Gastroesophageal sphincter (tissue), 4 donors: ENCODE measurements around the gene SEMA4D. TPM values are rescaled to one million over a fixed set of nuclear protein-coding genes. Genes with fewer than 3 reads are reported as not detected.
"Not testable (repeated sequence)": the region's sequence is repeated elsewhere in the genome, so short reads cannot be mapped to it uniquely, and the experiment has no call there.

Experiments
- ATAC-seq: fragments of 150-250 bp; one replicate; pipeline ENCODE4 v1.9.1; 2016; ENCODE audit warnings: mild to moderate bottlenecking, moderate library complexity
- H3K27ac ChIP-seq, 4 donors: fragments of 200-600 bp; sonication (generic) in 3 of 4; 1 replicate in 3 of 4; 2 replicates in 1 of 4; pipeline ENCODE4 v1.5.1; 2016 to 2019
- H3K27me3 ChIP-seq: fragments of 200-600 bp; sonication (generic); one replicate; pipeline ENCODE4 v1.5.1; 2019
- H3K36me3 ChIP-seq, 2 donors: fragments of 200-600 bp; sonication (generic); one replicate each; pipeline ENCODE4 v1.5.1; 2019; ENCODE audit warnings: control low read depth in 1 of 2
- H3K4me1 ChIP-seq, 3 donors: fragments of 200-600 bp; sonication (generic); 1 replicate in 2 of 3; 2 replicates in 1 of 3; pipeline ENCODE4 v1.5.1; 2016 to 2019; ENCODE audit warnings: control low read depth in 2 of 3
- H3K4me3 ChIP-seq, 2 donors: fragments of 200-600 bp; sonication (generic); one replicate each; pipeline ENCODE4 v1.5.1; 2019; ENCODE audit warnings: mild to moderate bottlenecking in 1 of 2, moderate library complexity in 1 of 2
- H3K9me3 ChIP-seq, 3 donors: fragments of 200-600 bp; sonication (generic); one replicate each; pipeline ENCODE4 v1.5.1; 2017 to 2019; ENCODE audit warnings: control low read depth in 2 of 3
- EP300 ChIP-seq: sonication (generic); formaldehyde crosslinking; IDR thresholded peaks from one replicate; pipeline ENCODE4 v1.6.1; 2017; ENCODE audit warnings: antibody characterized with exemption, mild to moderate bottlenecking
- POLR2A ChIP-seq, 2 donors: fragments of 450-650 bp; IDR thresholded peaks; one replicate each; pipeline ENCODE4 v1.6.1; 2017; ENCODE audit warnings: antibody characterized with exemption in 2 of 2, mild to moderate bottlenecking in 2 of 2, moderate library complexity in 1 of 2
- POLR2AphosphoS5 ChIP-seq: sonication (generic); formaldehyde crosslinking; IDR thresholded peaks from one replicate; pipeline ENCODE4 v1.6.1; 2017; ENCODE audit warnings: antibody characterized with exemption
- WGBS, 2 donors: methylation state at CpG; one replicate each; pipeline ENCODE4 v1.1.5; 2018; ENCODE audit warnings: low coverage in 1 of 2; 5-methylcytosine and 5-hydroxymethylcytosine counted together
- total RNA-seq, 4 donors: library from RNA; depleted of rRNA; stranded (reverse); fragments of >200 nt; gene quantifications; one replicate each; pipeline ENCODE4 v1.1.0, GENCODE V29; 2016
- TF ChIP-seq, protein P1 (sequence below), 4 experiments: fragments of 200-600 bp in 2 of 4; fragments of 450-650 bp in 2 of 4; sonication (generic) in 1 of 4; IDR thresholded peaks; one replicate each; pipeline ENCODE4 v1.5.1; 2017 to 2019; ENCODE audit warnings: antibody characterized with exemption in 4 of 4, mild to moderate bottlenecking in 2 of 4, moderate library complexity in 2 of 4

SEMA4D gene
- total RNA-seq, 4 donors from 2014 or later, result 4.4 to 12.0 (median 6.5) TPM

DNA sequence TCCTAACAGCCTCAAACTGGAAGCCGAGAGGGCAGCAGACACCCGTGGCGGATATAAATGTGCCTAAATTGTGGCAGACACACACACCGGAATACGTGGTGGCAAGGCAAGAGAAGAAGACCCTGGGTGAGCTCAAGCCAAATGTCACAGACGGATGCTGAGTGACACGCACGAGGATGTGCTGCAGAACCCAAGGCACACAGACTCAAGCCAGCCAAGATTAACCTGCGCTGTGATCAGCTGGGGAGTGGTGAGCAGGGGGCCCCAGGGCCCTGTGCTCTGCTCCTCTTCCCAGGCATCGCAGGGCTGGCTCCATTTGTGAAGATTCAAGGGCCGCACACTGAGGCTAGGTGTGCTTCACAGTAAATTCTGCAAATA lies 16.4 kb downstream of the SEMA4D start:
- peaks cover 0 to 6% (median 0%) of the 10 kb centered on the region in 3 donors for H3K9me3 ChIP-seq
- ATAC-seq, result no peak

DNA sequence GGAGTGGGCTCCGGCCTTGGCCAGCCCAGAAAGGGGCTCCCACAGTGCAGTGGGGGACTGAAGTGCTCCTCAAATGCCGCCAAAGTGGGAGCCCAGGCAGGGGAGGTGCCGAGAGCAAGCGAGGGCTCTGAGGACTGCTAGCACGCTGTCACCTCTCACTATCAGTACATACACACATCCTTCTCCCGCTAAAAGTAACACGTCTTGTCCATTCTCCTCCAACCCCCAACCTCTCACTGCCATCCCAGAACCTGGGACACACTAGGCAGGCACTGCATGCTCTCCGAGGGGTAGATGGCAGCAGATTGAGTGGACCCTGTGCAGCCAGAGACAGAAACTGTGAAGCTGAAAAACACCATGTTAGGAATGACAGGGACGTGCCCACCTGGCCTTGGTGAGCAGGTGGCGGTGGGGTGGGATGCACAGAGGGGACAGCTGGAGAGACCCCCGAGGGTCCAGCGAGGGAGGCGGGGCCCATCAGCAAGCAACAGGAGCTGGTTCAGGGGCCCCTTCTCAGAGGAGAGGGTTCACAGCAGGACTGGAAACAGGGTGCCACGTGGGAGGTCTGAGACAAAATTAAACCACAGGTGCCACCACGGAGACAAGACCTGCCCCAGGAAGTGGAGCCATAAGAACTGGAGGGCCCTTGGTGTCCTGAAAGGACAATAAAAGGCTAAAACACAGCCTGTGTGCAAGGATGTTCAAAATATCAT lies 16.9 kb downstream of the SEMA4D start:
- Histone ChIP-seq H3K4me3 (no peak overlapping the region), H3K4me1 (peaks cover 0 to 21% (median 0%) of the 10 kb centered on the region in 3 donors), H3K27ac (no peak overlapping the region), H3K9me3 (peaks cover 0 to under 1% (median 0%) of the 10 kb centered on the region in 3 donors), H3K36me3 (peaks cover 0 to 9% of the 10 kb centered on the region in 2 donors), H3K27me3 (no peaks in the 10 kb centered on the region)
- ATAC-seq, result no peak
- WGBS, 2 donors, result 74 to 87% methylated on average over 2 to 9 of the region's 15 CpGs
- no peak for TF ChIP-seq POLR2AphosphoS5
- TF ChIP-seq EP300, result no peak
- TF ChIP-seq, protein P1, sequence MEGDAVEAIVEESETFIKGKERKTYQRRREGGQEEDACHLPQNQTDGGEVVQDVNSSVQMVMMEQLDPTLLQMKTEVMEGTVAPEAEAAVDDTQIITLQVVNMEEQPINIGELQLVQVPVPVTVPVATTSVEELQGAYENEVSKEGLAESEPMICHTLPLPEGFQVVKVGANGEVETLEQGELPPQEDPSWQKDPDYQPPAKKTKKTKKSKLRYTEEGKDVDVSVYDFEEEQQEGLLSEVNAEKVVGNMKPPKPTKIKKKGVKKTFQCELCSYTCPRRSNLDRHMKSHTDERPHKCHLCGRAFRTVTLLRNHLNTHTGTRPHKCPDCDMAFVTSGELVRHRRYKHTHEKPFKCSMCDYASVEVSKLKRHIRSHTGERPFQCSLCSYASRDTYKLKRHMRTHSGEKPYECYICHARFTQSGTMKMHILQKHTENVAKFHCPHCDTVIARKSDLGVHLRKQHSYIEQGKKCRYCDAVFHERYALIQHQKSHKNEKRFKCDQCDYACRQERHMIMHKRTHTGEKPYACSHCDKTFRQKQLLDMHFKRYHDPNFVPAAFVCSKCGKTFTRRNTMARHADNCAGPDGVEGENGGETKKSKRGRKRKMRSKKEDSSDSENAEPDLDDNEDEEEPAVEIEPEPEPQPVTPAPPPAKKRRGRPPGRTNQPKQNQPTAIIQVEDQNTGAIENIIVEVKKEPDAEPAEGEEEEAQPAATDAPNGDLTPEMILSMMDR (IDR thresholded peaks at IDR 0.05), result no peak
- no peak for TF ChIP-seq POLR2A (IDR thresholded peaks at IDR 0.05)

More for the DNA sequence above, 16.4 kb downstream of the SEMA4D start:
- no peak overlapping the region for H3K4me3 ChIP-seq
- H3K4me1 ChIP-seq, result peaks cover 0 to 21% (median 0%) of the 10 kb centered on the region in 3 donors
- H3K27ac ChIP-seq, result no peak overlapping the region
- 86 to 94% methylated on average over 3 to 7 of the region's 11 CpGs for WGBS, 2 donors
- no peaks in the 10 kb centered on the region for H3K27me3 ChIP-seq
- H3K36me3 ChIP-seq, result peaks cover 0 to 9% of the 10 kb centered on the region in 2 donors
- TF ChIP-seq POLR2A (IDR thresholded peaks at IDR 0.05) (no peak), EP300 (no peak), POLR2AphosphoS5 (no peak)
- TF ChIP-seq, protein P1 (IDR thresholded peaks at IDR 0.05), result no peak

DNA sequence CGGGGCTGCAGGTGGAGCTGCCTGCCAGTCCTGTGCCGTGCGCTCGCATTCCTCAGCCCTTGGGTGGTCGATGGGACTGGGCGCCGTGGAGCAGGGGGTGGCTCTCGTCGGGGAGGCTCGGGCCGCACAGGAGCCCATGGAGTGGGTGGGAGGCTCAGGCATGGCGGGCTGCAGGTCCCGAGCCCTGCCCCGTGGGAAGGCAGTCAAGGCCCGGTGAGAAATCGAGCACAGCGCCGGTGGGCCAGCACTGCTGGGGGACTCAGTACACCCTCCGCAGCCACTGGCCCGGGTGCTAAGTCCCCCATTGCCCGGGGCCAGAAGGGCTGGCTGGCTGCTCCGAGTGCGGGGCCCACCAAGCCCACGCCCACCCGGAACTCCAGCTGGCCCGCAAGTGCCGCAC lies 17.5 kb downstream of the SEMA4D start:
- ATAC-seq, H3K4me3 ChIP-seq, H3K36me3 ChIP-seq, H3K9me3 ChIP-seq, H3K27ac ChIP-seq, H3K27me3 ChIP-seq: not testable (repeated sequence)
- WGBS, 2 donors, result no CpG with 5 or more reads among the region's 27 CpGs
- peaks cover 0 to 21% (median 0%) of the 10 kb centered on the region in 3 donors for H3K4me1 ChIP-seq

DNA sequence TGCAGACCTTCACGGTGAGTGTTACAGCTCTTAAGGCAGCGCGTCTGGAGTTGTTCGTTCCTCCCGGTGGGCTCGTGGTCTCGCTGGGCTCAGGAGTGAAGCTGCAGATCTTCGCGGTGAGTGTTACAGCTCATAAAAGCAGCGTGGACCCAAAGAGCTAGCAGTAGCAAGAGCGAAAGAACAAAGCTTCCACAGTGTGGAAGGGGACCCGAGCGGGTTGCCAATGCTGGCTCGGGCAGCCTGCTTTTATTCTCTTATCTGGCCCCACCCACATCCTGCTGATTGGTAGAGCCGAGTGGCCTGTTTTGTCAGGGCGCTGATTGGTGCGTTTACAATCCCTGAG lies 18.3 kb downstream of the SEMA4D start:
- H3K9me3 ChIP-seq, H3K27ac ChIP-seq, H3K36me3 ChIP-seq, ATAC-seq, H3K27me3 ChIP-seq, H3K4me3 ChIP-seq: not testable (repeated sequence)
- WGBS, 2 donors, result no CpG with 5 or more reads among the region's 17 CpGs
- peaks cover 0 to 28% (median 0%) of the 10 kb centered on the region in 3 donors for H3K4me1 ChIP-seq

DNA sequence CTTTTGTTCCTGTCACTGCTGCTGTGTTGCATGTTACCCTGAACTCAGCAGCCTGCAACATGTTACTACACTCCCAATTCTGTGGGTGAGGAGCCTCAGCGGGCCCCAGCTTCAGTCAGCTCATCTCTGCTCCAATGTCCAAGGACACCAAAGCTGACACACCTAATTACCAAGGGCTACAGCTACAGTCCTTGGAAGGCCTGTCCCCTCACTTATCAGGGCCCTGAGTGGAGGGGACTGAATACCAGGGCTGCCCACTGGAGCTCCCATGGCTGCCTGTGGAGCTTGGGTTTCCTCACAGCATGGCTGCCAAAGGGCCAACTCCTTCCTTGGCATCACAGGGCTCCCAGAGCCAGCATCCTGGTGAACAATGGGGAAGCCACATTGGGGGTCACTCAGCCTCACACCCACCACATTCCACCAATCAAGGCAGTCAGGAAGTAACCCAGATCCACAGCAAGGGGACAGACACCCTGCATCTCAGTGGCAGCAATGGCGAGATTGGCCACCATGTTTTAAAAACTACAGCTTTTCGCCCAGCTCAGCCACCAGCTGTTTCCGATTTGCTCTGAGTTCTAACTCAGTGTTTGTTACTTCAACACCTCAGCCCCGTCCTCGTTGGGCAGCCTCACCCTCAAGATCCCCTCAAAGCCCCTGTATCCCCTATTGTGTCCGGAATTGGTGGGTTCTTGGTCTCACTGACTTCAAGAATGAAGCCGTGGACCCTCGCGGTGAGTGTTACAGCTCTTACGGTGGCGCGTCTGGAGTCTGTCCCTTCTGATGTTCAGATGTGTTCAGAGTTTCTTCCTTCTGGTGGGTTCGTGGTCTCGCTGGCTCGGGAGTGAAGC lies 18.9 kb downstream of the SEMA4D start:
- H3K9me3 ChIP-seq, result no peaks in the 10 kb centered on the region
- no peak overlapping the region for H3K4me3 ChIP-seq
- TF ChIP-seq, protein P1 (IDR thresholded peaks at IDR 0.05), result no peak
- TF ChIP-seq POLR2A (IDR thresholded peaks at IDR 0.05) (no peak), POLR2AphosphoS5 (no peak), EP300 (no peak)
- no peak overlapping the region for H3K27ac ChIP-seq
- ATAC-seq, result no peak
- H3K4me1 ChIP-seq, result peaks cover 0 to 31% (median 0%) of the 10 kb centered on the region in 3 donors
- WGBS, 2 donors, result 94 to 100% methylated on average over 1 to 10 of the region's 16 CpGs
- H3K27me3 ChIP-seq, result no peaks in the 10 kb centered on the region
- peaks cover 0 to 9% of the 10 kb centered on the region in 2 donors for H3K36me3 ChIP-seq
